Measurements from ENCODE around the gene RAB8B. TPM values are rescaled to one million over a fixed set of nuclear protein-coding genes. Genes with fewer than 3 reads are reported as not detected.
A peak's percentile ranks its signal among the peaks of the same experiment; 100 is the strongest.

Gene RAB8B
- total and polyA plus RNA-seq, 2 of the 13 experiments (the other 11 are each of a cell fraction or from before 2014, with no cell fraction given), result 6.8 to 14.2 TPM

DNA sequence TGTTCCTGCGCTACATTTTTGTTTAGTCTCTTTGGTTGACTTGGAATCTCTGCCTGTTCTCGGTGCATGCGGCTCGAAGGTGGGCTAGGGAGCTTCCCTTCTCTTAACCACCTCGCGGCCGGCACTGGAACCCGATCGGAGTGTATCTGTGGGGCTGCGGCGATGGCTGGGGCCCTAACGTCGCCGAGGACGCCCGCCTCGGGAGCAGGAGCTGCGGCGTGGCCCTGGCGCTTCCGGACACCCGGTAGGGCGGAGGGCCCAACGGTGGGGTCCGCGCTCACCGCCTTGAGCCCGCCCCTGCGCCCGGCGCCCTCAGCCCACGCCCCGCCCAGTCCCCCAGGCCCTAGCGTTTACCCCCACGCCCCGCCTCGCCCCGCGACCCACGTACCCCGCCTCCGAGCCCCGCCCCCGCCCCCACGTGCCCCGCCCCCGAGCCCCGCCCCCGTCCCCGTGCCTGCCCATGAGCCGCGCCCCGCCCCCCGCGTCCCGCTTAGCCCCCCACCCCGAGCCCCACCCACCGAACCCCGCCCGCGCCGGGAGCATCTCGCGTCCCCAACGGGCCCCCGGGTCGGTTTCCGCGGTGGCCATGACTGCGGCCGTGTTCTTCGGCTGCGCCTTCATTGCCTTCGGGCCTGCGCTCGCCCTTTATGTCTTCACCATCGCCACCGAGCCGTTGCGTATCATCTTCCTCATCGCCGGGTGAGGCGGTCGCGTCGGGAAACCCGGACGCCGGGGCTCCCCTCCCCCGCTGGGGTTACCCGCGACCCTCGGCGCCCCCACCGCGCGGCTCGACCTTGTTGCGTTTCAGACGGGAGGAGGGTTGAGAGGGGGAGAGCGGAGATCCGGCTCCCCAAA is 87.9 kb downstream of the RAB8B start, which contains the start of gene APH1B (continued):
- TF ChIP-seq ZNF274 (CRISPR knock-in tag; IDR thresholded peaks at IDR 0.05) (0 out of 2 replicates have a peak, but pooled peaks have one; percentile 58), ZBTB38 (CRISPR knock-in tag; IDR thresholded peaks at IDR 0.05) (0 out of 2 replicates have a peak, but pooled peaks have one; percentile 27), SMAD1 (CRISPR knock-in tag; IDR thresholded peaks at IDR 0.05; ENCODE audit: borderline replicate concordance, low read depth) (no peak), ZNF605 (CRISPR knock-in tag; IDR thresholded peaks at IDR 0.05) (0 out of 2 replicates have a peak, but pooled peaks have one; percentile 38), SAP130 (CRISPR knock-in tag; IDR thresholded peaks at IDR 0.05; ENCODE audit: low read depth) (0 out of 2 replicates have a peak, but pooled peaks have one; percentile 22), KLF11 (CRISPR knock-in tag; IDR thresholded peaks at IDR 0.05) (no peak), HNRNPK (IDR thresholded peaks at IDR 0.05; ENCODE audit: low read depth, low read length, poor library complexity, severe bottlenecking) (peak; percentile 51), ETV5 (CRISPR knock-in tag; IDR thresholded peaks at IDR 0.05; ENCODE audit: borderline replicate concordance) (peak; percentile 53; the same call in 1 of the 2 replicates), ELF1 (CRISPR knock-in tag; IDR thresholded peaks at IDR 0.05) (0 out of 2 replicates have a peak, but pooled peaks have one; percentile 28), HDAC1 (CRISPR knock-in tag; IDR thresholded peaks at IDR 0.05) (0 out of 2 replicates have a peak, but pooled peaks have one; percentile 16), ZNF468 (CRISPR knock-in tag; IDR thresholded peaks at IDR 0.05) (no peak)
- TF ChIP-seq, protein P1, sequence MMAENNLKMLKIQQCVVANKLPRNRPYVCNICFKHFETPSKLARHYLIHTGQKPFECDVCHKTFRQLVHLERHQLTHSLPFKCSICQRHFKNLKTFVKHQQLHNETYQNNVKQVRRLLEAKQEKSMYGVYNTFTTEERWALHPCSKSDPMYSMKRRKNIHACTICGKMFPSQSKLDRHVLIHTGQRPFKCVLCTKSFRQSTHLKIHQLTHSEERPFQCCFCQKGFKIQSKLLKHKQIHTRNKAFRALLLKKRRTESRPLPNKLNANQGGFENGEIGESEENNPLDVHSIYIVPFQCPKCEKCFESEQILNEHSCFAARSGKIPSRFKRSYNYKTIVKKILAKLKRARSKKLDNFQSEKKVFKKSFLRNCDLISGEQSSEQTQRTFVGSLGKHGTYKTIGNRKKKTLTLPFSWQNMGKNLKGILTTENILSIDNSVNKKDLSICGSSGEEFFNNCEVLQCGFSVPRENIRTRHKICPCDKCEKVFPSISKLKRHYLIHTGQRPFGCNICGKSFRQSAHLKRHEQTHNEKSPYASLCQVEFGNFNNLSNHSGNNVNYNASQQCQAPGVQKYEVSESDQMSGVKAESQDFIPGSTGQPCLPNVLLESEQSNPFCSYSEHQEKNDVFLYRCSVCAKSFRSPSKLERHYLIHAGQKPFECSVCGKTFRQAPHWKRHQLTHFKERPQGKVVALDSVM (CRISPR knock-in tag; IDR thresholded peaks at IDR 0.05), result no peak
- TF ChIP-seq, protein P2, sequence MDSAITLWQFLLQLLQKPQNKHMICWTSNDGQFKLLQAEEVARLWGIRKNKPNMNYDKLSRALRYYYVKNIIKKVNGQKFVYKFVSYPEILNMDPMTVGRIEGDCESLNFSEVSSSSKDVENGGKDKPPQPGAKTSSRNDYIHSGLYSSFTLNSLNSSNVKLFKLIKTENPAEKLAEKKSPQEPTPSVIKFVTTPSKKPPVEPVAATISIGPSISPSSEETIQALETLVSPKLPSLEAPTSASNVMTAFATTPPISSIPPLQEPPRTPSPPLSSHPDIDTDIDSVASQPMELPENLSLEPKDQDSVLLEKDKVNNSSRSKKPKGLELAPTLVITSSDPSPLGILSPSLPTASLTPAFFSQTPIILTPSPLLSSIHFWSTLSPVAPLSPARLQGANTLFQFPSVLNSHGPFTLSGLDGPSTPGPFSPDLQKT (CRISPR knock-in tag; IDR thresholded peaks at IDR 0.05; ENCODE audit: borderline replicate concordance), result no peak
- TF ChIP-seq, protein P3, sequence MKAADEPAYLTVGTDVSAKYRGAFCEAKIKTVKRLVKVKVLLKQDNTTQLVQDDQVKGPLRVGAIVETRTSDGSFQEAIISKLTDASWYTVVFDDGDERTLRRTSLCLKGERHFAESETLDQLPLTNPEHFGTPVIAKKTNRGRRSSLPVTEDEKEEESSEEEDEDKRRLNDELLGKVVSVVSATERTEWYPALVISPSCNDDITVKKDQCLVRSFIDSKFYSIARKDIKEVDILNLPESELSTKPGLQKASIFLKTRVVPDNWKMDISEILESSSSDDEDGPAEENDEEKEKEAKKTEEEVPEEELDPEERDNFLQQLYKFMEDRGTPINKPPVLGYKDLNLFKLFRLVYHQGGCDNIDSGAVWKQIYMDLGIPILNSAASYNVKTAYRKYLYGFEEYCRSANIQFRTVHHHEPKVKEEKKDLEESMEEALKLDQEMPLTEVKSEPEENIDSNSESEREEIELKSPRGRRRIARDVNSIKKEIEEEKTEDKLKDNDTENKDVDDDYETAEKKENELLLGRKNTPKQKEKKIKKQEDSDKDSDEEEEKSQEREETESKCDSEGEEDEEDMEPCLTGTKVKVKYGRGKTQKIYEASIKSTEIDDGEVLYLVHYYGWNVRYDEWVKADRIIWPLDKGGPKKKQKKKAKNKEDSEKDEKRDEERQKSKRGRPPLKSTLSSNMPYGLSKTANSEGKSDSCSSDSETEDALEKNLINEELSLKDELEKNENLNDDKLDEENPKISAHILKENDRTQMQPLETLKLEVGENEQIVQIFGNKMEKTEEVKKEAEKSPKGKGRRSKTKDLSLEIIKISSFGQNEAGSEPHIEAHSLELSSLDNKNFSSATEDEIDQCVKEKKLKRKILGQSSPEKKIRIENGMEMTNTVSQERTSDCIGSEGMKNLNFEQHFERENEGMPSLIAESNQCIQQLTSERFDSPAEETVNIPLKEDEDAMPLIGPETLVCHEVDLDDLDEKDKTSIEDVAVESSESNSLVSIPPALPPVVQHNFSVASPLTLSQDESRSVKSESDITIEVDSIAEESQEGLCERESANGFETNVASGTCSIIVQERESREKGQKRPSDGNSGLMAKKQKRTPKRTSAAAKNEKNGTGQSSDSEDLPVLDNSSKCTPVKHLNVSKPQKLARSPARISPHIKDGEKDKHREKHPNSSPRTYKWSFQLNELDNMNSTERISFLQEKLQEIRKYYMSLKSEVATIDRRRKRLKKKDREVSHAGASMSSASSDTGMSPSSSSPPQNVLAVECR (CRISPR knock-in tag; IDR thresholded peaks at IDR 0.05; ENCODE audit: borderline replicate concordance), result peak; percentile 58; the same call in 1 of the 2 replicates
- TF ChIP-seq, protein P4, sequence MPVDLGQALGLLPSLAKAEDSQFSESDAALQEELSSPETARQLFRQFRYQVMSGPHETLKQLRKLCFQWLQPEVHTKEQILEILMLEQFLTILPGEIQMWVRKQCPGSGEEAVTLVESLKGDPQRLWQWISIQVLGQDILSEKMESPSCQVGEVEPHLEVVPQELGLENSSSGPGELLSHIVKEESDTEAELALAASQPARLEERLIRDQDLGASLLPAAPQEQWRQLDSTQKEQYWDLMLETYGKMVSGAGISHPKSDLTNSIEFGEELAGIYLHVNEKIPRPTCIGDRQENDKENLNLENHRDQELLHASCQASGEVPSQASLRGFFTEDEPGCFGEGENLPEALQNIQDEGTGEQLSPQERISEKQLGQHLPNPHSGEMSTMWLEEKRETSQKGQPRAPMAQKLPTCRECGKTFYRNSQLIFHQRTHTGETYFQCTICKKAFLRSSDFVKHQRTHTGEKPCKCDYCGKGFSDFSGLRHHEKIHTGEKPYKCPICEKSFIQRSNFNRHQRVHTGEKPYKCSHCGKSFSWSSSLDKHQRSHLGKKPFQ (CRISPR knock-in tag; IDR thresholded peaks at IDR 0.05; ENCODE audit: insufficient replicate concordance), result no peak
- TF ChIP-seq, protein P5, sequence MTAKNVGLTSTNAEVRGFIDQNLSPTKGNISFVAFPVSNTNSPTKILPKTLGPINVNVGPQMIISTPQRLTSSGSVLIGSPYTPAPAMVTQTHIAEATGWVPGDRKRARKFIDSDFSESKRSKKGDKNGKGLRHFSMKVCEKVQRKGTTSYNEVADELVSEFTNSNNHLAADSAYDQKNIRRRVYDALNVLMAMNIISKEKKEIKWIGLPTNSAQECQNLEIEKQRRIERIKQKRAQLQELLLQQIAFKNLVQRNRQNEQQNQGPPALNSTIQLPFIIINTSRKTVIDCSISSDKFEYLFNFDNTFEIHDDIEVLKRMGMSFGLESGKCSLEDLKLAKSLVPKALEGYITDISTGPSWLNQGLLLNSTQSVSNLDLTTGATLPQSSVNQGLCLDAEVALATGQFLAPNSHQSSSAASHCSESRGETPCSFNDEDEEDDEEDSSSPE (CRISPR knock-in tag; IDR thresholded peaks at IDR 0.05), result 0 out of 2 replicates have a peak, but pooled peaks have one; percentile 43

All from HepG2 (cell line).